T-cell (primary cell): ENCODE data around the gene DSTN. TPM values are rescaled to one million over a fixed set of nuclear protein-coding genes. Genes with fewer than 3 reads are reported as not detected.

ENCODE experiments used
- ATAC-seq, 4 experiments: fragments of 200-7000 bp in 3 of 4; fragments of 150-1000 bp in 1 of 4; cut with Tn5 transposase; replicated peaks in 1 of 4; 1 replicate in 3 of 4; 2 replicates in 1 of 4; pipeline ENCODE4 v1.10.0; 2021; ENCODE audit warnings: moderate library complexity in 3 of 4, mild to moderate bottlenecking in 2 of 4, moderate number of reproducible peaks in 1 of 4
- CTCF ChIA-PET, 2 donors: fragments of 300-600 bp; sonication (Branson Sonifier 250); formaldehyde crosslinking; loops; one replicate each; lab custom pipeline; 2022; ENCODE audit warnings: antibody characterized with exemption in 2 of 2; lab: Charles Lee
- POLR2A ChIA-PET, 2 donors: fragments of 300-600 bp; sonication (Branson Sonifier 250); formaldehyde crosslinking; loops; one replicate each; lab custom pipeline; 2022; ENCODE audit warnings: antibody characterized with exemption in 2 of 2; lab: Charles Lee
- DNase-seq, 35 experiments: peaks; one replicate each; pipeline versions ENCODE4 v3.0.0 to v3.0.0-alpha.2; 2013 to 2023
- H3K27ac ChIP-seq: one replicate; pipeline ENCODE4 v1.5.1; 2013; ENCODE audit warnings: low read length
- H3K27me3 ChIP-seq, 2 experiments: replicated peaks in 1 of 2; 1 replicate in 1 of 2; 2 replicates in 1 of 2; pipeline versions ENCODE4 v1.6.1 to v1.7.0; 2013; ENCODE audit warnings: low read length in 1 of 2, mixed read lengths in 1 of 2; ENCODE audit not compliant: control insufficient read depth in 2 of 2, insufficient read depth in 2 of 2; ENCODE audit errors: extremely low read depth in 1 of 2
- H3K36me3 ChIP-seq, 2 donors: 1 replicate in 1 of 2; 2 replicates in 1 of 2; pipeline versions ENCODE4 v1.6.1 to v1.7.0; 2013; ENCODE audit warnings: low read length in 1 of 2; ENCODE audit not compliant: control insufficient read depth in 2 of 2, insufficient read depth in 1 of 2; ENCODE audit errors: extremely low read depth in 1 of 2
- H3K4me1 ChIP-seq, 2 experiments: 1 replicate in 1 of 2; 2 replicates in 1 of 2; pipeline versions ENCODE4 v1.6.1 to v1.7.0; 2013; ENCODE audit warnings: low read length in 2 of 2, mixed read lengths in 1 of 2; ENCODE audit not compliant: insufficient read depth in 2 of 2, control insufficient read depth in 1 of 2; ENCODE audit errors: extremely low read depth in 1 of 2
- H3K4me3 ChIP-seq, 2 donors: 1 replicate in 1 of 2; 2 replicates in 1 of 2; pipeline versions ENCODE4 v1.5.1 to v1.7.0; 2013; ENCODE audit warnings: mild to moderate bottlenecking in 2 of 2, low read length in 1 of 2, moderate library complexity in 1 of 2; ENCODE audit not compliant: control insufficient read depth in 1 of 2; ENCODE audit errors: extremely low read depth in 1 of 2
- H3K9me3 ChIP-seq: 2 replicates; pipeline ENCODE4 v1.7.0; 2013
- H3K27ac Mint-ChIP-seq, 2 donors: one replicate each; pipeline ENCODE4 v1.8.0; 2020 to 2021; ENCODE audit warnings: mild to moderate bottlenecking in 2 of 2, mixed read lengths in 2 of 2
- H3K27me3 Mint-ChIP-seq, 2 donors: one replicate each; pipeline ENCODE4 v1.8.0; 2021 to 2022; ENCODE audit warnings: mixed read lengths in 2 of 2
- H3K36me3 Mint-ChIP-seq: one replicate; pipeline ENCODE4 v1.8.0; 2021; ENCODE audit warnings: mixed read lengths
- H3K4me1 Mint-ChIP-seq, 3 donors: one replicate each; pipeline ENCODE4 v1.8.0; 2020 to 2022; ENCODE audit warnings: mixed read lengths in 3 of 3, mild to moderate bottlenecking in 1 of 3
- H3K4me3 Mint-ChIP-seq, 3 donors: one replicate each; pipeline ENCODE4 v1.8.0; 2020 to 2022; ENCODE audit warnings: mild to moderate bottlenecking in 3 of 3, mixed read lengths in 3 of 3, moderate library complexity in 3 of 3
- H3K9me3 Mint-ChIP-seq, 3 donors: one replicate each; pipeline ENCODE4 v1.8.0; 2020 to 2022; ENCODE audit warnings: mixed read lengths in 3 of 3
- WGBS: methylation state at CpG from one replicate; pipeline ENCODE4 v1.1.5; 2013; ENCODE audit warnings: missing lambda C conversion rate; ENCODE audit not compliant: insufficient coverage; 5-methylcytosine and 5-hydroxymethylcytosine counted together
- total RNA-seq, 35 experiments: library from RNA in 6 of 35; stranded (reverse) in 6 of 35; fragments of 120-200 nt in 1 of 35; gene quantifications; one replicate each; pipeline versions ENCODE4 v1.2.1 to v1.2.4 and lab custom pipeline; 2013 to 2026

DSTN gene
- total RNA-seq, 5 donors from 2014 or later (not counting 1 experiment from before 2014, with no cell fraction given), result 36.3 to 41.7 (median 41.3) TPM

DNA sequence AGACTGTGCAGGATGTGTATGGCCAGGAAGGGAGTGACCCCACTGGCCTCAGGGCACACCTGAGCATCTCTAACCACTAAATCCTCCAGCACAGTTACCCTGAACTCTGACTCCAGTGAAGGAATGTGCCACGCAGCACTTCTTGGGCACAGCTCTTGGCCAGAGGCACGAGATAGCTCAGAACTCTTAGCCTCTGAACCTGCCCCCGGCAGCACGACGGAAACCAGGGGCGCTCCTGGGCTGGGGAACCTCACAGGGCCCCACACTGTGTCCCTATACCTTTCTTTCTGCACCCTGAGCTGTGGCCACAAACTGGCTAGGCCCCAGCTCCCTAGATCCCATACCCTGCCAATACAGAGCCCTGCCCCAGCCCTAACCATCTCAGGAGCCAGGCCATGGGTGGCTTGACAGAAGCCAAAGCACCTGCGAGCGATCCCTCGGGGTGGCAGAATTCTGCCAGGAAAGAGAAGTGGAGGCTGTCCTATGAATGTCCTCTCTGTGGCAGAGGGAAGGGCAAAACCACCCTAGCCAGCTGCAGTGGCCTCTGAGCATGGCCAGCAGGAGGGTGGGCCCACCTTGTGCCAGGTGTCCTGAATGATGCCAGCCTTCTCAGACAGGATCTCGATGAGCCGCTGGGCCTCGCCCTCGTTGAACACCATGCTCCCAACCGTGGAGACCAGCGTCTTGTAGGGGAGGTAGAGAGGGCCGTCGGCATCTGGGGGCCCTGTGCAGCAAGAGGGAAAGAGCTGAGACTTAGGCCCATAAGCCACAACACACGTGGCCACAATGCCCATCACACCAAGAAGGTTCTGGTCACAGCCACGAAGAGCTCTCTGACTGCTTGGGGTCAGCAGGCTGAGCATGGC, 72.8 kb downstream of the DSTN start:
- 84% methylated on average over 9 of the region's 19 CpGs for WGBS
- no peak for ATAC-seq
- no peak overlapping the region for H3K27ac Mint-ChIP-seq
- ChIA-PET POLR2A (interaction anchor here (0.5 to 0.6 kb wide), 2 partner anchors 268 to 509 kb away, joined by 3 to 6 read pairs; no protein-coding TSS in a partner anchor), CTCF (interaction anchor here in 1 of 2 donors (1.2 kb wide), 1 partner anchor 25 kb away, joined by 3 read pairs; no protein-coding TSS in a partner anchor)
- no peak overlapping the region for H3K4me3 Mint-ChIP-seq
- no peaks in the 10 kb centered on the region for H3K9me3 Mint-ChIP-seq
- H3K4me1 ChIP-seq, result no peaks in the 10 kb centered on the region
- H3K4me3 ChIP-seq, result no peak overlapping the region
- no peaks in the 10 kb centered on the region for H3K9me3 ChIP-seq
- no peaks in the 10 kb centered on the region for H3K36me3 Mint-ChIP-seq
- H3K4me1 Mint-ChIP-seq, result no peaks in the 10 kb centered on the region
- peaks cover 12 to 15% of the 10 kb centered on the region in 2 donors for H3K36me3 ChIP-seq
- H3K27ac ChIP-seq, result no peak overlapping the region
- DNase-seq, result no peak
- H3K27me3 ChIP-seq, result no peaks in the 10 kb centered on the region
- H3K27me3 Mint-ChIP-seq, result no peaks in the 10 kb centered on the region

- WGBS, result 82% methylated on average over 7 of the region's 10 CpGs
- no peak overlapping the region for H3K27ac Mint-ChIP-seq
Observed at GRCh38 chr20:17643531-17644188, 73.8 kb downstream of the DSTN start.

GRCh38 chr20:17644451-17644850, 74.6 kb downstream of the DSTN start:
- Mint-ChIP-seq H3K4me3 (no peak overlapping the region), H3K9me3 (no peaks in the 10 kb centered on the region), H3K27ac (no peak overlapping the region), H3K36me3 (no peaks in the 10 kb centered on the region), H3K27me3 (no peaks in the 10 kb centered on the region), H3K4me1 (peaks cover 4 to 13% (median 8%) of the 10 kb centered on the region in 3 donors)
- no peaks in the 10 kb centered on the region for H3K27me3 ChIP-seq
- WGBS, result 84% methylated on average over 13 of the region's 13 CpGs
- H3K27ac ChIP-seq, result no peak overlapping the region
- H3K36me3 ChIP-seq, result peaks cover 9 to 10% of the 10 kb centered on the region in 2 donors
- ChIA-PET POLR2A (no interaction called here), CTCF (no interaction called here)
- peaks cover 0 to 8% of the 10 kb centered on the region in 2 experiments for H3K4me1 ChIP-seq
- H3K9me3 ChIP-seq, result no peaks in the 10 kb centered on the region
- no peak for DNase-seq
- no peak overlapping the region for H3K4me3 ChIP-seq
- ATAC-seq, result no peak

More at GRCh38 chr20:17643531-17644188, 73.8 kb downstream of the DSTN start:
- ATAC-seq (no peak), DNase-seq (no peak)
- Histone ChIP-seq H3K9me3 (no peaks in the 10 kb centered on the region), H3K36me3 (peaks cover 12 to 14% of the 10 kb centered on the region in 2 donors), H3K4me3 (no peak overlapping the region), H3K27ac (no peak overlapping the region), H3K4me1 (peaks cover 0 to under 1% of the 10 kb centered on the region in 2 experiments), H3K27me3 (no peaks in the 10 kb centered on the region)
- peaks cover under 1 to 7% (median 4%) of the 10 kb centered on the region in 3 donors for H3K4me1 Mint-ChIP-seq
- ChIA-PET POLR2A (no interaction called here), CTCF (no interaction called here)
- H3K4me3 Mint-ChIP-seq, result no peak overlapping the region
- no peaks in the 10 kb centered on the region for H3K9me3 Mint-ChIP-seq
- H3K36me3 Mint-ChIP-seq, result no peaks in the 10 kb centered on the region
- no peaks in the 10 kb centered on the region for H3K27me3 Mint-ChIP-seq

GRCh38 chr20:17645010-17645409, 75.1 kb downstream of the DSTN start:
- ATAC-seq, result no peak
- WGBS, result 99% methylated on average over 13 of the region's 14 CpGs
- H3K4me3 Mint-ChIP-seq, result no peak overlapping the region
- Histone ChIP-seq H3K4me1 (peaks cover 0 to 8% of the 10 kb centered on the region in 2 experiments), H3K27me3 (no peaks in the 10 kb centered on the region), H3K27ac (no peak overlapping the region), H3K36me3 (peaks cover 9 to 10% of the 10 kb centered on the region in 2 donors), H3K4me3 (no peak overlapping the region), H3K9me3 (no peaks in the 10 kb centered on the region)
- CTCF ChIA-PET, result no interaction called here
- no peaks in the 10 kb centered on the region for H3K27me3 Mint-ChIP-seq
- DNase-seq, result no peak
- POLR2A ChIA-PET, result no interaction called here
- H3K9me3 Mint-ChIP-seq, result no peaks in the 10 kb centered on the region
- no peak overlapping the region for H3K27ac Mint-ChIP-seq
- H3K36me3 Mint-ChIP-seq, result no peaks in the 10 kb centered on the region
- peaks cover 4 to 17% (median 10%) of the 10 kb centered on the region in 3 donors for H3K4me1 Mint-ChIP-seq

DNA sequence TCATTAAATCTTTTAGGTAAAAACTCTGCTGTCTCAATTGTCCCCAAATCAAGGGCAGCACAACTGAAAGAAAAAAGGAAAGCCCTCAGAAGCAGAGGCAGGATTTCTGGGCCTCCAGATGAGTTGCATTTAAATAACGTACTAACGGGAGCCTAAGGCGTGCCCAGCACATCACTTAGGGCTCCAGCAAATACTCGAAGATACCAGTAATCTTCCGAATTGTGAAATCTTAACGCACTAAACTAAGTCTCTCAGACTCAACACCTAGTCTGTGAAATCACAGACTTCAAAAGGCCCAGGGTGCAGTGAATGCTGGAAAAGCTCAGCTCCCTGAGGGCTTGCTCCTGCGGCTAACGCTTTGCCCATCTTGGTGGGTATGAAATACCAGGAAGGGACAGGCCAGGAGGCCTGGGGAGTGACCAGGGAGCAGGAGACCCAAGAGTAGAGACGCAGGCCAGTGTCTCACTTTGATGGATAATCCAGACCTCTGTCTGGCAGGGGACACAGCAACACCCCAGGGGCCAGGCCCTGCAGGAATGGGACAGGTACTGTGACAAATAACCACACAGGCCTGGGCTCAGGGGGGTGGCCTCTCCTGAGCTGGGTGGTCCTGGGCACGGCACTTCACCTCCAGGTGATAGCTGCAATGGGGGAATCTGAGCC, 75.8 kb downstream of the DSTN start:
- Histone ChIP-seq H3K4me1 (peaks cover 0 to 8% of the 10 kb centered on the region in 2 experiments), H3K9me3 (no peaks in the 10 kb centered on the region), H3K4me3 (no peak overlapping the region), H3K27ac (no peak overlapping the region), H3K27me3 (no peaks in the 10 kb centered on the region), H3K36me3 (peaks cover 5 to 10% of the 10 kb centered on the region in 2 donors)
- ATAC-seq, result no peak
- ChIA-PET POLR2A (no interaction called here), CTCF (interaction anchor here in 1 of 2 donors (1.7 kb wide), 1 partner anchor 10 kb away, joined by 3 read pairs; no protein-coding TSS in a partner anchor)
- Mint-ChIP-seq H3K9me3 (no peaks in the 10 kb centered on the region), H3K4me1 (peaks cover 4 to 22% (median 10%) of the 10 kb centered on the region in 3 donors), H3K27ac (no peak overlapping the region), H3K27me3 (no peaks in the 10 kb centered on the region), H3K36me3 (no peaks in the 10 kb centered on the region), H3K4me3 (no peak overlapping the region)
- no peak for DNase-seq
- WGBS, result 92% methylated on average over 7 of the region's 10 CpGs
